ENCODE data around the gene ATP6V0E2.

GRCh38 chr7:149833495-149834130 is 40.2 kb upstream of the ATP6V0E2 start:
- TF ChIP-seq CTCF (IDR thresholded peaks at IDR 0.05; ENCODE audit: low read depth, low read length) (no peak), EZH2phosphoT487 (IDR thresholded peaks at IDR 0.05; ENCODE audit: low read depth) (no peak)
